Activated T-helper 2 cell treated with anti-CD3 and anti-CD28 coated beads, Interferon-gamma antibody, Interleukin-2, Interleukin-4, amounts not matched to agents 10 μg/mL and 5 μg/mL and 100 μg/mL, durations not matched to agents 14 hours and 24 hours and 36 hours (primary cell): Measurements from ENCODE around the gene SH3PXD2A. TPM values are rescaled to one million over a fixed set of nuclear protein-coding genes. Genes with fewer than 3 reads are reported as not detected.

Experiments
- DNase-seq: peaks from one replicate; pipeline ENCODE4 v3.0.0; 2021; ENCODE audit warnings: low spot score
- H3K27ac Mint-ChIP-seq: one replicate; pipeline ENCODE4 v1.8.0; 2021; ENCODE audit warnings: mixed read lengths
- H3K27me3 Mint-ChIP-seq: one replicate; pipeline ENCODE4 v1.8.0; 2021; ENCODE audit warnings: low read depth, mixed read lengths
- H3K36me3 Mint-ChIP-seq: one replicate; pipeline ENCODE4 v1.8.0; 2021; ENCODE audit warnings: low read depth, mixed read lengths
- H3K4me1 Mint-ChIP-seq: one replicate; pipeline ENCODE4 v1.8.0; 2021; ENCODE audit warnings: low read depth, mixed read lengths
- H3K4me3 Mint-ChIP-seq: one replicate; pipeline ENCODE4 v1.8.0; 2021; ENCODE audit warnings: low read depth, mild to moderate bottlenecking, moderate library complexity, mixed read lengths
- H3K9me3 Mint-ChIP-seq: one replicate; pipeline ENCODE4 v1.8.0; 2021; ENCODE audit warnings: mixed read lengths
- intact Hi-C: fragments of 100-400 bp; cut with micrococcal nuclease; formaldehyde crosslinking; loops from one replicate; pipeline ENCODE4 v1.15.1; 2023
- total RNA-seq: library from RNA; stranded (reverse); gene quantifications from 2 replicates; pipeline ENCODE4 v1.2.3, GENCODE V29; 2022

Gene SH3PXD2A
- total RNA-seq, 1 donor from 2014 or later = 8.6 TPM

DNA sequence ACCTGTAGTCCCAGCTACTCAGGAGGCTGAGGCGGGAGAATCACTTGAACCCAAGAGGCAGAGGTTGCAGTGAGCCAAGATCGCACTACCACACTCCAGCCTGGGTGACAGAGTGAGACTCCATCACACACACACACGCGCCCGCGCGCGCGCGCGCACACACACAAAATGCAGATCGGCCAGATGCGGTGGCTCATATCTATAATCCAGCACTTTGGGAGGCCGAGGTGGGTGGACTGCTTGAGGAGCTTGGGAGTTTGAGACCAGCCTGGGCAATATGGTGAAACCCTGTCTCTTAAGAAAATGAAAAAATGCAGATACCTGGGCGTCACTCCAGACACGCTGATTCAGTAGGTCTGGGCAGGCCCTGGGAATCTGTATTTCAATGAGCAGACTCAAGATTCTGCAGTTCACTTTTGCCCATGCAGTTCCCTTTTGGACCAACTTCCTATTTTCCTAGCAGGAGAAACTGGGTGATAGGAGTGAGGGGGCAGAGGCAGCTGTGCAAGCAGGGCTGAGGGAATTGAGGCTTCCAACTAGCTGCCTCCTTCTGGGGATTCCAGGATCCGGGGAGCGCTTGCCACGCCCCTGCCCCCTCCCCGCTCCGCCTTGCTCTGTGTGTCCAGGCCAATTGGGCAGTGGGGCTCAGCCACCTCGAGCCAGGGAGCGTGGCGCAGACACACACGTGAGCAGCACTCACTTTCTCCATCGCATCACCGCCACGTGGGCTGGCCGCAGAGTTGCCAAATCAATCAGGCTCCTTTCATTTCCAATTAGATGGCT is 173.6 kb downstream of the SH3PXD2A start:
- Mint-ChIP-seq H3K4me3 (no peak overlapping the region), H3K9me3 (no peaks in the 10 kb centered on the region), H3K27ac (no peak overlapping the region), H3K27me3 (no peaks in the 10 kb centered on the region), H3K4me1 (peaks cover 22% of the 10 kb centered on the region), H3K36me3 (no peaks in the 10 kb centered on the region)
- no peak for DNase-seq
- intact Hi-C loops = no loop called here

DNA sequence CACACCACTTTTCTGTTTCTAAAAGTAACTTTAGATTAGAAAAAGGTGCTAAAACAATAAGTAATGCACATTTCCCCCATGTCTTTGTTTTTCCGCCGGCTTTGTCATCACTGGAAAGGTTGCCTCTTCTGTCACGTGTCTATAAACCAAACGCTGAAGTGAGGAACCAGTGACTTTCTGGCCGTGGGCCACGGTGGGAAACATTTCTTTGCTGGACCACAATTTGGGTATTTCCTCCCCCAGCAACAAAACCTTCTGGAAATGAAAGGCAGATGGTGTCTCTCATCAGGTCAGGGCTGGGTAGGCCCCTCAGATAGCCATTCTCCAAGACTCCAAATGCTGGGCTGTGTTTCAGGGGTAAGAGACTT is 174.5 kb downstream of the SH3PXD2A start:
- intact Hi-C loops = no loop called here
- Mint-ChIP-seq H3K27ac (no peak overlapping the region), H3K36me3 (no peaks in the 10 kb centered on the region), H3K27me3 (no peaks in the 10 kb centered on the region), H3K4me3 (no peak overlapping the region), H3K9me3 (no peaks in the 10 kb centered on the region), H3K4me1 (peaks cover 22% of the 10 kb centered on the region)
- DNase-seq = no peak

DNA sequence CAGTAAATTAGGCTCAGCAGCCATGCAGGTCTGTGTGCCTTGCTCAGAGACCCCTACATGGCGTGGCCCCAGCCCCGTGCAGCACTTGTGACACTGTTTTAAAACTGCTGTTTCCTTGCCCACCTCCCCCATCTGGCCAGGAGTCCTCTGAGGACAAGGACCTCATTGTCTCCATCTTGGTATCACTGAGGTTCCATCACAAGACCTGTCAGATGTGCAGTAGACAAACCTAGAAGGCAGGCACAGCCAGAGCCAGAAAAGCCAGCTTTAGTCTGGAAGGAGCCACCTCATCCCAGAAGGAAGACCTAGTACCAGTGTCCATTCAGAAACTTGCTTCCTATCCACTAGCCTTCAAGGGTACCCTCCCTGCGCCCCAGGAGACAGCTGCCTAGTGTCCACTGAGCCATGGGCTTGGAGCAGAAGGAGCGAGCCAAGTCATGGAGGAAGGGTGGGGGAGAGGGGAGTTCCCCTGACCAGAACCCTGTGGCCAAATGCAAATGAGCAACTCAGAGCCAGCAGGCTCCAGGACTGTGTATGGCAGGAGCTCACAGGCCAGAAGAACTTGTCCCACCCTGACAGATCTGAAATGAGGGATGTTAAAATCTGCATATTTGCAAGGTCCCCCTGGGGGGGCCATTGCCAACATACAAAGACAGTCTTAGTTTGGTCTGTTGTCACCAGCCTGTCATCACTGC is 176.1 kb downstream of the SH3PXD2A start:
- no peak for DNase-seq
- Mint-ChIP-seq H3K27me3 (no peaks in the 10 kb centered on the region), H3K27ac (no peak overlapping the region), H3K4me1 (peaks cover 22% of the 10 kb centered on the region), H3K4me3 (no peak overlapping the region), H3K36me3 (no peaks in the 10 kb centered on the region), H3K9me3 (no peaks in the 10 kb centered on the region)
- intact Hi-C loops = loop anchor here (2.0 kb wide), 1 partner anchor 18 kb away; no protein-coding TSS in a partner anchor

DNA sequence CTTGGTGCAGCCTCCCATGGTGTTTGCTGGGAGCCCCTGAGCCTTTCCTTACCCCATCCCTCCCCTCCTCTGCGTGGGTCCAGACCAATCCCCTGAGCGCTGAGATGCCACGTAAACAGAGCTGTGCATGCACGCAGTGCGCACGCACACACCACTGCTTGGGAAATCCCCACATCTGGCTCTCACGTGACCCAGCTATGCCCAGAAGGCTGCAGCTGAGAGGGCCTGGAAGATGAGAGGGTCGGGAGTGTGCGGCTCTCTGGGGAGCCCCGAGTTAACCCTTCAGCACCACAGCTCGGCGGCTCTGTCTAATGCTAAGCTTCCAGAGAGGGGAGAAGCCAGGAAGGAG is 177.2 kb downstream of the SH3PXD2A start:
- Mint-ChIP-seq H3K9me3 (no peaks in the 10 kb centered on the region), H3K4me1 (peaks cover 22% of the 10 kb centered on the region), H3K36me3 (no peaks in the 10 kb centered on the region), H3K4me3 (peak overlapping the region; percentile 78), H3K27ac (peak overlapping the region; percentile 87), H3K27me3 (no peaks in the 10 kb centered on the region)
- intact Hi-C loops = loop anchor here (2.0 kb wide), 1 partner anchor 17 kb away; no protein-coding TSS in a partner anchor
- peak; percentile 84 for DNase-seq

DNA sequence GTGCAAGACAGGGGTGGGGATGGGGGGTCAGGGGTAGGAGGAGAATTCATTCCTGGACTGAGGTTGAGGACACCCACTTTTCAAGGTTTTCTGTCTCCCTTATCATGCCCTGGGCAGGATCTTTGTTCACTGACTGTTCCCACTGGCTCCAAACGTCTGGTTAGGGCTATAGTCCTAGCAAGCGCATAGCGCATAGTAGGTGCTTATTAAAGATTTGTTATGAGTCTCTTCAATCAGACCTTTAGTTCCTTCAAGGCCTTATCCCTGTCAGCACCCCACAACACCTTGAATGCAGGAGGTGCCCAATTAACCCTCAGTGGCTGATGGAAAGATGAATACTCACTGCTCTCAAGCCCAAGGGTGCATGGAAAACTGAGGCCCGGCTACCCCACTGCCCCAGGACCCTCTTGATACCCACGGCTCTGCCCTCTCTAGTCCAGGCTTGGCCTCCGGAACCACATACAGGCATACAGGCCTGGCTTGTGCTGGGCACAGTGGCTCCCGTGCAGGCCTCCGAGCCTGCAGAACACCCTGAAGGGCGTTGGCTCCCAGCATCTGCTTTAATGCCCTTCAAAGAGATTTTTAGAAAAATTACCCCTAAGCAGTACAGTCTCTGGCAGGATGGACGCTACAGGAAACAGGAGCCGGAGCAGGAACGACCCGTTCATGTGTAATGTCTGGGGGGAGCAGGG is 177.7 kb downstream of the SH3PXD2A start:
- Mint-ChIP-seq H3K36me3 (no peaks in the 10 kb centered on the region), H3K4me1 (peaks cover 22% of the 10 kb centered on the region), H3K27ac (peak overlapping the region; percentile 87), H3K4me3 (peak overlapping the region; percentile 78), H3K27me3 (no peaks in the 10 kb centered on the region), H3K9me3 (no peaks in the 10 kb centered on the region)
- no peak for DNase-seq
- intact Hi-C loops = loop anchor here (2.0 kb wide), 1 partner anchor 17 kb away; no protein-coding TSS in a partner anchor

DNA sequence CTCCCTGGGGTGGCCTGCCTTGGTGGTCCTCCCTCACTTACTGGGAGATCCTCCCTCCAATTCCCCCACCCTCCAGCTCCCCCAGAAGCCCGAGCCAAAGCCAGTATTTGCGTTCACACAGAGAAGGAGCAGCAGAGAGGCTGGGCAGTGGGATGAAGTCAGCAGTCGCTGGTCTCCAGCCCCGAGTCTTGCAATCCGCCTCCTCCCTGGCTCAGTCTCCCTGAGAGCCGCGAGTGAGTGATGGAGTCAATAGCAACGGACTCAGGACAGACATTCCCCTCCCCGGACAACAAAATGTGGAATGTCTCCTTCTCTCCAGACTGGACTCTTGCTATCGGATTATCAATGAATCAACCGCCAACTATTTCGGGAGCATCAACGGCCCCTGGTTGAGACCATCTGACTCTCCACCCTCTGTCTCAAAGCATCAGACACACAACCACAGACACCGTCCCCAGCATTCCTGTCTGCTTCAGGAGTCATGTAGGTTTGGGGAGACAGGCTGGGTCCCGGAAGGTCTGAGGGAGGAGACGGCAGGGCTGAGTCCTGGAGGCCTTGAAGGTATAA is 178.4 kb downstream of the SH3PXD2A start:
- intact Hi-C loops = no loop called here
- DNase-seq = no peak
- Mint-ChIP-seq H3K36me3 (no peaks in the 10 kb centered on the region), H3K27ac (no peak overlapping the region), H3K4me1 (peaks cover 22% of the 10 kb centered on the region), H3K9me3 (no peaks in the 10 kb centered on the region), H3K27me3 (no peaks in the 10 kb centered on the region), H3K4me3 (no peak overlapping the region)

DNA sequence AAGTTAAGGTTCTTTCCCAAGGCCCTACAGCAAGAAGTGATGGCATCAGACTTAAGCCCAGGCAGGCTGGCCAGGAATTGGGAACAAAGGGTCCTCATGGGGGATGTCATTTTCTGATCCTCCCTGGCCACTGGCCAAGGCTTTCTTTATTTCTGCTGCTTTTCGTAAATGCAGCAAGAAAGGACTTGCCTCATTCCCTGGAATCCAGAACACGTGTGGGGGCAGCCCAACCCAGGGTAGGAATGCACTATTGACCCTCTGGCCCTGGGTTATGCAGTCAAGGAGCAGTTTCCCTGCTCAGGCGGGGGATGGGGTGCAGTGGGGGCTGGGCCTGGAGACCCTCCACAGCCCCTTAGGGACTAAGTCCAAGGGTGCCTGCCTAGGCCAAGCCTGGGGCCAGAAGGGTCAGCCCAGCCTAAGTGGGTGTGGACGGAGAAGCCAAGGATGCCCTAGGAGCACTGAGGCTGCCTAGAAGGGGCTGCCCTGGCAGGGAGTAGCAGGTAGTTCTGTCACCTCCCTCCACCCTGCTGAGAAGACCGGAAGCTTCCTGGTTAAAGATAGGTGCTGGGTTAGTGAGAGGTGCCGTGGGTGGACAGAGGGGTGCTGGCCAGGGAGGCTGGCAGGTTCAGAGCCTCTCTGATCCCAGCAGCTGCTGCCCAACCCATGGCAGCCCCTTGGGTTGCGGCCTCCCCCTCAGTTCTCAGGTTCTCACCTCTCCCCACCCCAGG is 179.2 kb downstream of the SH3PXD2A start:
- Mint-ChIP-seq H3K36me3 (no peaks in the 10 kb centered on the region), H3K4me3 (no peak overlapping the region)
- intact Hi-C loops = no loop called here

DNA sequence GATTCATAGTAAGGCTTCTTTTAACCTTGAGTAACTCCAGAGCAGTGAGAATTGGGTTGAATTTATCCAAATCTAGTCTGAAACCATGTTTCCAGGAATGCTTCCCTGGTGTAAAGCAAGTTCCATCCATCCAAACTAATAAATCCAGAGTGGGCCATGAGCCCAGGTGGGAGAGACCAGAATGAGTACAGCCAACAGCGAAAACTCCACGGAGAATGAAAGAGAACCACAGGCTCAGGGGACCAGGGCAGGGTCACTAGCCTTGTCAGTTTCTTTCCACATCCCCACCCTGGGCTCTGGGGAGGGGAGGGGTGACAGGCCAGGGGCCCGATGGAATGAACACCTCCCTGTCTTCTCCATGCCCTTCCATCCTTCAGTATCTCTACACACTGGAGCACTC is 181.8 kb downstream of the SH3PXD2A start:
- DNase-seq = no peak
- Mint-ChIP-seq H3K27ac (no peak overlapping the region), H3K27me3 (no peaks in the 10 kb centered on the region), H3K4me1 (peaks cover 21% of the 10 kb centered on the region), H3K9me3 (no peaks in the 10 kb centered on the region), H3K36me3 (no peaks in the 10 kb centered on the region), H3K4me3 (no peak overlapping the region)
- intact Hi-C loops = no loop called here

More for the DNA sequence above, 179.2 kb downstream of the SH3PXD2A start:
- Mint-ChIP-seq H3K27ac (no peak overlapping the region), H3K4me1 (peaks cover 22% of the 10 kb centered on the region), H3K9me3 (no peaks in the 10 kb centered on the region), H3K27me3 (no peaks in the 10 kb centered on the region)
- DNase-seq = no peak

DNA sequence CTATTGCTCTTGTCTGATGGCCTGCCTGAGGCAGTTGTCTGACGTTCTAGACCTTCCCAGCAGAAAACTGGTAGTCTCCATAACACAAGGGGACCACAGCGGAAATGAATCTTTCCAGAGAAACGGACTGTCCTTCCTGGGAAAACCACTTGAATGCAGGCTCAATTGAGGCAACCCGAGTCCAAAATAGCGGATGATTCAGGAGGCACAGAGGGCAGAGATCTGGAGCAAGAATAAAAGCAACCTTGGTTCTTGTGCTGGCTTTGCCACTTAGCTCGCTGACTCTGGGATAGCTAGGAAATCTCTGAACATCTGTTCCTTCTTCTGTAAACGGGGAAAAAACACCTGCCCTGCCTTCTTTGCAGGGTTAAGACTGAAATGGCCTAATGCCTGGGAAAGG is 183.0 kb downstream of the SH3PXD2A start:
- Mint-ChIP-seq H3K4me3 (no peak overlapping the region), H3K9me3 (no peaks in the 10 kb centered on the region), H3K27me3 (no peaks in the 10 kb centered on the region), H3K4me1 (peaks cover 13% of the 10 kb centered on the region), H3K36me3 (no peaks in the 10 kb centered on the region), H3K27ac (no peak overlapping the region)
- intact Hi-C loops = no loop called here
- DNase-seq = no peak

DNA sequence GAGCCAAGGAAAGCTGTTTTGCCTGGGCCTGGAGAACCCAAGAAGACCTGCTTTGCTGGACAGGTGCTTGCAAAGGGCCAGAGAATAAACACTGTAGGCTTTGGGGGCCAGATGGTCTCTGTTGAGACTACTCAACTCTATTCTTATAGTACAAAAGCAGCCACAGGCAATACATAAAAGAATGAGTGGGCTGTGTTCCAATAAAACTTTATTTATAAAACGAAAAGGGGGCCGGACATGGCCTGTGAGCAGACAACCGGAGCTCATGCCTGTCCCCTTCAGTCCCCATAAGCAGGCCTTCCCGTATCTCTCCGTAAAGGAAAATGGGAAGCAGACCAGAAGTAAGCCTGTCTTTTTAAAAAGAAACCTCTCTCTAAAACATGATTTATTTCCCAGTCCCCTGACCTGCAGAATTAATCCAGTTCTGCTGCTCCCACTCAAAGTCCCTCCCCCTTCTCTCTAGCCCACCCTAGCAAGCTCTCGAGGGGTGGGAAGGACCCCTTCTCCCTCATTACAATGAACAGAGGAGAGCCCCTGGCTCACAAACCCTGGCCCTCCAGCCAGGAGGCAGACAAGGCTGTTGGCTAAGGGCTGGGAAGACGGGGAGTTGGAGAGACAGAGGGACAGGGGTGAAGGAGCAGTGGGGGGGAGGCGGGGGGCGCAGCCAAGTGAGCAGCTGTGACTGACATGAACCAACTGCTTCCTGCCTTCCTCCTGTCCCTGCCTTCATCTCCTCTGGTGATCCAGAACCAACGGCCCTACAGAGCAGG is 184.1 kb downstream of the SH3PXD2A start:
- intact Hi-C loops = no loop called here
- peaks cover 10% of the 10 kb centered on the region for H3K4me1 Mint-ChIP-seq
- no peak for DNase-seq
- no peaks in the 10 kb centered on the region for H3K36me3 Mint-ChIP-seq
- no peak overlapping the region for H3K4me3 Mint-ChIP-seq
- H3K27ac Mint-ChIP-seq = no peak overlapping the region
- H3K9me3 Mint-ChIP-seq = no peaks in the 10 kb centered on the region
- no peaks in the 10 kb centered on the region for H3K27me3 Mint-ChIP-seq

DNA sequence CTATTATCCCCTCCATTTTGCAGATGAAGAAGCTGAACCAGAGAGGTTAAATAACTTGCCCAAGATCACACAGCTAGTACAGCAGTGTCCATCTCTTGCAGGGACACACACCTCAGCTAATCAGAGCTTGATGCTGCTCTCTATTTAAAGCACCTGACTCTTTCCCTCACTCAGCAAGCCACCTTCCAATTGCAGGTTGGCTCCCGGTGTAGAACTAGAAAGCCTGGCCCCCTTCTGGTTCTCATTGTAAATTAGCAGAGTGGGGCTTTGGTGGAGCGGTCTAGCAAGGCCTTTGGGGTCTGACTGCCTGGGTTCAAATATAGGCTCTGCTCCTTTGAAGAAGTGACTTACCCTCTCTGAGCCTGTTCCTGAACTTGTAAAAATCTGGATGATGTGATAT is 185.4 kb downstream of the SH3PXD2A start:
- H3K36me3 Mint-ChIP-seq = no peaks in the 10 kb centered on the region
- H3K27me3 Mint-ChIP-seq = no peaks in the 10 kb centered on the region
- peaks cover 10% of the 10 kb centered on the region for H3K4me1 Mint-ChIP-seq
- no peak overlapping the region for H3K4me3 Mint-ChIP-seq
- intact Hi-C loops = loop anchor here (10.0 kb wide), 1 partner anchor 165 kb away; no protein-coding TSS in a partner anchor
- DNase-seq = no peak
- no peaks in the 10 kb centered on the region for H3K9me3 Mint-ChIP-seq
- no peak overlapping the region for H3K27ac Mint-ChIP-seq
